D721Med (cell line): Measurements from ENCODE around the gene CENPN.

Experiments used
- DNase-seq: peaks from one replicate; pipeline ENCODE4 v3.0.0; 2011; ENCODE audit warnings: low spot score; ENCODE audit not compliant: insufficient read length
- FAIRE-seq: peaks from 2 replicates; lab custom pipeline; 2011; peaks lifted over from hg19 to GRCh38; lab: Jason Lieb, UNC
- TF ChIP-seq, protein P1 (sequence below): IDR thresholded peaks from 2 replicates; pipeline ENCODE4 v1.5.1; 2012; ENCODE audit warnings: mild to moderate bottlenecking, control low read depth; ENCODE audit not compliant: insufficient read depth; ENCODE audit errors: missing control alignments

CENPN gene

DNA sequence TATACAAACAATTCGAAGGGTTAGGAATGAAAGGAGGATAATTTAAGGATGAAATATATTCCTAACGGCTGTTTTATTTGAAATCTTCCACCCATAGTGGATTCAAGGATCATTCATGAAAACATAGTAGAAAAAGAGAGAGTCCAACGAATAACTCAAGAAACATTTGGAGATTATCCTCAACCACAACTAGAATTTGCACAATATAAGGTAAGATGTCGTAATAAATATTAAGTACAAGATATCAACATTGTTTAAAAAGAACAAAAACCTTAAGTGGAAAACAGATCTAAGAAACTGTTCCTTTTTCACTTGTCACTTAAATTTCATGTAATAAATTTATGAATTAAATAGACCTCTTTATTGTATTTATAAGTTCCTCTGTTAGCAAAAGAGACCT is 19.4 kb downstream of the CENPN start:
- TF ChIP-seq, protein P1, sequence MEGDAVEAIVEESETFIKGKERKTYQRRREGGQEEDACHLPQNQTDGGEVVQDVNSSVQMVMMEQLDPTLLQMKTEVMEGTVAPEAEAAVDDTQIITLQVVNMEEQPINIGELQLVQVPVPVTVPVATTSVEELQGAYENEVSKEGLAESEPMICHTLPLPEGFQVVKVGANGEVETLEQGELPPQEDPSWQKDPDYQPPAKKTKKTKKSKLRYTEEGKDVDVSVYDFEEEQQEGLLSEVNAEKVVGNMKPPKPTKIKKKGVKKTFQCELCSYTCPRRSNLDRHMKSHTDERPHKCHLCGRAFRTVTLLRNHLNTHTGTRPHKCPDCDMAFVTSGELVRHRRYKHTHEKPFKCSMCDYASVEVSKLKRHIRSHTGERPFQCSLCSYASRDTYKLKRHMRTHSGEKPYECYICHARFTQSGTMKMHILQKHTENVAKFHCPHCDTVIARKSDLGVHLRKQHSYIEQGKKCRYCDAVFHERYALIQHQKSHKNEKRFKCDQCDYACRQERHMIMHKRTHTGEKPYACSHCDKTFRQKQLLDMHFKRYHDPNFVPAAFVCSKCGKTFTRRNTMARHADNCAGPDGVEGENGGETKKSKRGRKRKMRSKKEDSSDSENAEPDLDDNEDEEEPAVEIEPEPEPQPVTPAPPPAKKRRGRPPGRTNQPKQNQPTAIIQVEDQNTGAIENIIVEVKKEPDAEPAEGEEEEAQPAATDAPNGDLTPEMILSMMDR: no peak
- no peak for FAIRE-seq
- no peak for DNase-seq

DNA sequence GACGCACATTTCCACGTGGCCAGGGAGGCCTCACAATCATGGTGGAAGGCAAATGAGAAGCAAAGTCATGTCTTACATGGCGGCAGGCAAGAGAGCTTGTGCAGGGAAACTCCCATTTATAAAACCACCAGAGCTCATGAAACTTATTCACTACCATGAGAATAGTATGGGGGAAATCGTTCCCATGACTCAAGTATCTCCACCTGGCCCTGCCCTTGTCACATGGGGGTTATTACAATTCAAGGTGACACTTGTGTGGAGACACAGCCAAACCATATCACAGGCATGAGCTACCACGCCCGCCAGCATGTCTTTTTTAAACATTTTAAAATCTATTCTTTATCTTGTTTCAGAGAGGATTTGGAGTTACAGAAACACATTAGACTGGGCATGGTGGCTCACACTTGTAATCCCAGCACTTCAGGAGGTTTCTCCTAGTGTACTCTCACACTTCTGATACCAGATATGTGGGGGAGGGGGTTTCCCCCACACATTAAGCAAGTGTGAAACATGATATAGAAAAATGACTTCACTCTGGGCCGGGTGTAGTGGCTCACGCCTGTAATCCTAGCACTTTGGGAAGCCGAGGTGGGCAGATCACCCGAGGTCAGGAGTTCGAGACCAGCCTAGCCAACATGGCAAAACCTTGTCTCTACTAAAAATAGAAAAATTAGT is 23.1 kb downstream of the CENPN start:
- DNase-seq: no peak
- FAIRE-seq: no peak
- TF ChIP-seq, protein P1: no peak

DNA sequence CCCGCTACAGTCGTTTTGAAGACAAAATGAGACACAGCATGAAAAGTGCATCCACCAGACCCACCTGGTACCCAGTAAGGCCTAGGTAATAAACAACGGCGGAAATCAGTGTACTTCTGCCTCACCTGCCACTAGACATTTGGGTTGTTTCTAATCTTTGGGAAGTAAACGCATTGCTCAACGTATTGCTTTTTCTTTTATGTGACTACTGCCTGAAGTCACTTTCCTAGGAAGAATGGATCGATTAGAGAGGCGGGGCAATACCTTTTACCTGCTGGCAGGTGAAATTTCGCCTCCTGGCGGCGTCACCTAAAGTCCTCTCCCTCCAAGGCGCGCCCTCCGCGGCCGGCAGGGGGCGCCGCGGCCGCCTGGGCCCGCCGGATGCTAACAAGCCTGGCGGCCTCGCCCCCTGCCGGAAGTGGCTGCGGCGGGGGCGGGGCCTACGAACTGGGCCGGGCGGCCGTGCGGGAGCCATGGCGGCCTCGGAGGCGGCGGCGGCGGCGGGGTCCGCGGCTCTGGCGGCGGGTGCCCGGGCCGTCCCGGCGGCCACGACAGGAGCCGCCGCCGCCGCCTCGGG is 28.5 kb downstream of the CENPN start, which contains the start of gene ATMIN:
ATMIN (plus strand) TSS at position 445 of the 577 bp plus-strand sequence; CDS start at position 474, 29 bp downstream.
- FAIRE-seq: no peak

DNA sequence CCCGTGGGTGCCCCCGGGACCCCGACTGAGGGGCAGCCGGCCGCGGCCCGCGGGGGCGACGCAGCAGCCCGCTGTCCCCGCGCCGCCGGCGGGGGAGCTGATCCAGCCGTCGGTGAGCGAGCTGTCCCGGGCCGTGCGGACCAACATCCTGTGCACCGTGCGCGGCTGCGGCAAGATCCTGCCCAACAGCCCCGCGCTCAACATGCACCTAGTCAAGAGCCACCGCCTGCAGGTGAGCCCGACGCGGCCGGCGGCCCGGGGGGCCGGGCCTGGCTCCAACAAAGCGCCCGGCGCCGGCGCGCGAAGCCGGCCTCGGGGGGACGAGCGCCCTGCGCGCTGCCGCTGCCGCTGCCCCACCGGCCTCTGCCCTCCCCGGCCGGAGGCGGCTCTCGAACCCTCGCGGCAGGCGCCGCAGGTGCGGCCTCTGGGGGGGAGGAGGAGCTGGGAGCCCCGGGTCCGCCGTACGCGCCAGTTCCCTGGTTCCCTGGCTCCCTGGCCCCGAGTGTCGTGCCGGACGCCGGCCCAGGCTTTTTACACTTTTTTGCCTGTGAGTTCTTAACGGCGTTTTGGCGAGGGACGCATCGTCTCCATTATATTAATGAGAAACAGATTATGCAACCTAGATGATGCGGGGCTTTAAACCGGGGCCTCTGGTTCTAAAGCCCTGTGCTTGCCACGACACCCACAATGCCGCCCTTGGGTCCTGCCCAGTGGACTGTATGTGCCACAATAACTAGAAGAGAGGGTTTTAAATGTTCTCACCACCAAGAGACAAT is 29.1 kb downstream of the CENPN start:
- TF ChIP-seq, protein P1: no peak
- FAIRE-seq: no peak
- no peak for DNase-seq

More for the DNA sequence above, 28.5 kb downstream of the CENPN start, which contains the start of gene ATMIN:
- TF ChIP-seq, protein P1: peak; percentile 85
- peak; percentile 50 for DNase-seq

DNA sequence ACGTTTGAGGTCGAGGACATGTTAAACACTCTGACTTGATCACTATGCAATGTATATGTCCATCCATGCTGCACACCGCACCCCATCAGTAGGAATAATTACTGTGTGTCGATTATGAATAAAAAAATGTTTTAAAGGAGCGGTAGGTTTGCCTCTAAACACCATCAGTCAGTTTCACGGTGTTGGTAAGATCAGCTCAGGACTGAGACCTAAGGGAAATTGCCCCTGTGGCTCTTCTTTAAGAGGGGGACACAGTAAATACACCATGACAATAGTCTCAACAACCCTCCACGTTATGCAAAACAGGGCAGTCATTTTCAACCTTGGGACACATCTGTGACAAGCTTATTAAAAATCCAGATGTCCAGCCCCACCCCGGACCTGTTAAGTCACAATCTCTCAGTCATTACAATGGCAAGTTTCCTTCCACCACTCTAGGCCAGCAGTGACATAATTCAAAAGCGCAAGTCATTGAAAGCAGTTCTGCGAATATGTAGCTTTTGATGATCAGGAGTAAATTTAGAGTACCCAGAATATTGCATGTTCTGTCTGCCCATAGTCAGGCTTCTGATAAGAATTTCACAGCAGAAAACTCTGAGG is 29.8 kb downstream of the CENPN start:
- no peak for DNase-seq
- no peak for FAIRE-seq
- TF ChIP-seq, protein P1: no peak

DNA sequence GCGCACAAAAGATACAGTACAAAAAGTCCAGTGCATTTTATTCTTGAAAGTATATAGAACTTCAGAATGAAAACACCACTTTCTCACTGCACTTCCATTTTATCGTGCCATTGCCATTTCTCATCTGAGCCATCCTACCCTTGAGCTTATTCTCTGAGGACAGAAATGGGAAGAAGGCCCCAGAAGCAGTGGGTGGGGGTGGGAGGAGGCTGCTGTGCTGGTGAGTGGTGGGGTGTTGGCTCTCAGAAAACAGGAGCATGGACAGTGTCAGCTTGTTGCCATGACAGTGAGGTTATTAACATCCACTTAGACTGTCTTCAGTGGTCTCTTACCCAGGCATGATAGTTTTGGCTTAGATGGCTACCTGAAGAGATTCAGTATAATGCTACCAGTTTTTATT is 33.1 kb downstream of the CENPN start:
- TF ChIP-seq, protein P1: no peak
- DNase-seq (no peak), FAIRE-seq (no peak)
